OCI-LY7 (cell line): Measurements from ENCODE around the gene CD320.

Source experiments
- EZH2phosphoT487 ChIP-seq: fragments of 200-600 bp; sonication (generic); IDR thresholded peaks from 2 replicates; pipeline ENCODE4 v1.6.1; 2018; ENCODE audit warnings: low read depth, borderline replicate concordance, mild to moderate bottlenecking, mixed run types, antibody characterized with exemption, low read length, moderate library complexity, mixed read lengths
- TF ChIP-seq, protein P1 (sequence below): fragments of 200-600 bp; sonication (generic); conservative IDR thresholded peaks from 2 replicates; pipeline ENCODE4 v1.5.1; 2014; ENCODE audit warnings: mild to moderate bottlenecking, antibody characterized with exemption, low read length, moderate library complexity, mixed read lengths

DNA sequence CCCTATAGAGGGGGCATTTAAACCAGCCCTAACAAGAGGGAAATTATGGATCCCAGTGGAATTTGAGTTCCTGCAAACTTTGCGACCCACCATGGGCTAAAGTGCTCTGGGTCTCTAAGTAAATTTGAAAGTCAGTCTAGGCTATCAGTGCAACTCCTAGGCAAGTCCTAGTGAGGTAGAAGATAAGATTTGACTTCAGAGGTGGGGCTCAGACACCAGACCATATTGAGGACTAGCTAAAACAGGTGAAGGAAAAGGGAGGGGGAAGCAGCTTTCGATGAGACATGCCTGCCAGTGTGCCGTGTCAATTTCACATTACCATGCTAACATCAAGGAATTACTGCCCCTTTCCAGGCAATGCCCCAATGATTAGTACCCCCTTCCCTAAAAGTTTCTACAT, 38.4 kb downstream of the CD320 start:
- TF ChIP-seq, protein P1, sequence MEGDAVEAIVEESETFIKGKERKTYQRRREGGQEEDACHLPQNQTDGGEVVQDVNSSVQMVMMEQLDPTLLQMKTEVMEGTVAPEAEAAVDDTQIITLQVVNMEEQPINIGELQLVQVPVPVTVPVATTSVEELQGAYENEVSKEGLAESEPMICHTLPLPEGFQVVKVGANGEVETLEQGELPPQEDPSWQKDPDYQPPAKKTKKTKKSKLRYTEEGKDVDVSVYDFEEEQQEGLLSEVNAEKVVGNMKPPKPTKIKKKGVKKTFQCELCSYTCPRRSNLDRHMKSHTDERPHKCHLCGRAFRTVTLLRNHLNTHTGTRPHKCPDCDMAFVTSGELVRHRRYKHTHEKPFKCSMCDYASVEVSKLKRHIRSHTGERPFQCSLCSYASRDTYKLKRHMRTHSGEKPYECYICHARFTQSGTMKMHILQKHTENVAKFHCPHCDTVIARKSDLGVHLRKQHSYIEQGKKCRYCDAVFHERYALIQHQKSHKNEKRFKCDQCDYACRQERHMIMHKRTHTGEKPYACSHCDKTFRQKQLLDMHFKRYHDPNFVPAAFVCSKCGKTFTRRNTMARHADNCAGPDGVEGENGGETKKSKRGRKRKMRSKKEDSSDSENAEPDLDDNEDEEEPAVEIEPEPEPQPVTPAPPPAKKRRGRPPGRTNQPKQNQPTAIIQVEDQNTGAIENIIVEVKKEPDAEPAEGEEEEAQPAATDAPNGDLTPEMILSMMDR: no peak
- TF ChIP-seq EZH2phosphoT487: no peak
